ENCODE measurements around the gene PDHA1. TPM values are rescaled to one million over a fixed set of nuclear protein-coding genes. Genes with fewer than 3 reads are reported as not detected.

PDHA1 gene
- total and polyA plus RNA-seq, 4 donors: 93.7 to 125 (median 108) TPM

- WGBS, 2 donors: 83 to 96% methylated on average over 12 of the region's 12 CpGs
- Histone ChIP-seq H3K4me3 (no peak overlapping the region), H3K9ac (ENCODE audit: insufficient read depth in 1 of 2, low read length in 2 of 2) (no peak overlapping the region), H3K27me3 (ENCODE audit: control insufficient read depth in 3 of 3, insufficient read depth in 3 of 3, low read length in 2 of 3) (peaks cover 0 to 5% (median 3%) of the 10 kb centered on the region in 3 donors), H3K4me1 (ENCODE audit: control insufficient read depth in 5 of 5, insufficient read depth in 5 of 5, low read length in 5 of 5) (no peaks in the 10 kb centered on the region), H3K27ac (ENCODE audit: low read depth in 1 of 2, low read length in 1 of 2) (no peak overlapping the region), H3K36me3 (ENCODE audit: control insufficient read depth in 4 of 4, insufficient read depth in 4 of 4, low read length in 4 of 4) (no peaks in the 10 kb centered on the region), H3K9me3 (ENCODE audit: control insufficient read depth in 4 of 4, insufficient read depth in 3 of 4, low read length in 3 of 4) (no peaks in the 10 kb centered on the region)
- no peak for TF ChIP-seq CTCF (IDR thresholded peaks at IDR 0.05; ENCODE audit: control extremely low read depth, extremely low read depth)
- DNase-seq: no peak
- ATAC-seq (ENCODE audit: insufficient read depth, low FRiP score): no peak
Measured at GRCh38 chrX:19392078-19392477, 48.4 kb downstream of the PDHA1 start.

GRCh38 chrX:19392703-19393102 lies 49.0 kb downstream of the PDHA1 start:
- Histone ChIP-seq H3K27me3 (ENCODE audit: control insufficient read depth in 3 of 3, insufficient read depth in 3 of 3, low read length in 2 of 3) (peaks cover 0 to 5% (median 3%) of the 10 kb centered on the region in 3 donors), H3K27ac (ENCODE audit: low read depth in 1 of 2, low read length in 1 of 2) (no peak overlapping the region), H3K4me1 (ENCODE audit: control insufficient read depth in 5 of 5, insufficient read depth in 5 of 5, low read length in 5 of 5) (no peaks in the 10 kb centered on the region), H3K36me3 (ENCODE audit: control insufficient read depth in 4 of 4, insufficient read depth in 4 of 4, low read length in 4 of 4) (no peaks in the 10 kb centered on the region), H3K9ac (ENCODE audit: insufficient read depth in 1 of 2, low read length in 2 of 2) (no peak overlapping the region), H3K4me3 (no peak overlapping the region), H3K9me3 (ENCODE audit: control insufficient read depth in 4 of 4, insufficient read depth in 3 of 4, low read length in 3 of 4) (no peaks in the 10 kb centered on the region)
- WGBS, 2 donors: 69 to 72% methylated on average over 4 of the region's 4 CpGs
- no peak for TF ChIP-seq CTCF (IDR thresholded peaks at IDR 0.05; ENCODE audit: control extremely low read depth, extremely low read depth)
- no peak for DNase-seq
- no peak for ATAC-seq (ENCODE audit: insufficient read depth, low FRiP score)

- no peaks in the 10 kb centered on the region for H3K9me3 ChIP-seq (ENCODE audit: control insufficient read depth in 4 of 4, insufficient read depth in 3 of 4, low read length in 3 of 4)
- H3K36me3 ChIP-seq (ENCODE audit: control insufficient read depth in 4 of 4, insufficient read depth in 4 of 4, low read length in 4 of 4): no peaks in the 10 kb centered on the region
- no peak overlapping the region for H3K4me3 ChIP-seq
- no peak overlapping the region for H3K27ac ChIP-seq (ENCODE audit: low read depth in 1 of 2, low read length in 1 of 2)
- H3K4me1 ChIP-seq (ENCODE audit: control insufficient read depth in 5 of 5, insufficient read depth in 5 of 5, low read length in 5 of 5): no peaks in the 10 kb centered on the region
- DNase-seq (no peak), ATAC-seq (ENCODE audit: insufficient read depth, low FRiP score) (no peak)
- H3K9ac ChIP-seq (ENCODE audit: insufficient read depth in 1 of 2, low read length in 2 of 2): no peak overlapping the region
- H3K27me3 ChIP-seq (ENCODE audit: control insufficient read depth in 3 of 3, insufficient read depth in 3 of 3, low read length in 2 of 3): peaks cover 0 to 6% (median 5%) of the 10 kb centered on the region in 3 donors
- no peak for TF ChIP-seq CTCF (IDR thresholded peaks at IDR 0.05; ENCODE audit: control extremely low read depth, extremely low read depth)
Measured at GRCh38 chrX:19403696-19404095, 60.0 kb downstream of the PDHA1 start.

- no peak overlapping the region for H3K27ac ChIP-seq (ENCODE audit: low read depth in 1 of 2, low read length in 1 of 2)
- ATAC-seq (ENCODE audit: insufficient read depth, low FRiP score) (no peak), DNase-seq (no peak)
- TF ChIP-seq CTCF (IDR thresholded peaks at IDR 0.05; ENCODE audit: control extremely low read depth, extremely low read depth): no peak
- peaks cover 0 to 5% (median 2%) of the 10 kb centered on the region in 3 donors for H3K27me3 ChIP-seq (ENCODE audit: control insufficient read depth in 3 of 3, insufficient read depth in 3 of 3, low read length in 2 of 3)
- H3K9me3 ChIP-seq (ENCODE audit: control insufficient read depth in 4 of 4, insufficient read depth in 3 of 4, low read length in 3 of 4): peaks cover 0 to 6% (median 3%) of the 10 kb centered on the region in 4 donors
- H3K36me3 ChIP-seq (ENCODE audit: control insufficient read depth in 4 of 4, insufficient read depth in 4 of 4, low read length in 4 of 4): no peaks in the 10 kb centered on the region
- no peak overlapping the region for H3K4me3 ChIP-seq
- 84 to 94% methylated on average over 2 of the region's 2 CpGs for WGBS, 2 donors
- no peak overlapping the region for H3K9ac ChIP-seq (ENCODE audit: insufficient read depth in 1 of 2, low read length in 2 of 2)
- no peaks in the 10 kb centered on the region for H3K4me1 ChIP-seq (ENCODE audit: control insufficient read depth in 5 of 5, insufficient read depth in 5 of 5, low read length in 5 of 5)
Measured at GRCh38 chrX:19410259-19410658, 66.5 kb downstream of the PDHA1 start.
